Epithelial cell of proximal tubule (primary cell): Measurements from ENCODE around the gene HIC2. TPM values are rescaled to one million over a fixed set of nuclear protein-coding genes. Genes with fewer than 3 reads are reported as not detected.
"Not testable (repeated sequence)": the region's sequence is repeated elsewhere in the genome, so short reads cannot be mapped to it uniquely, and the experiment has no call there.

Source experiments
- DNase-seq: peaks from one replicate; pipeline ENCODE4 v3.0.0-alpha.2; 2011; ENCODE audit warnings: low read depth
- H3K4me3 ChIP-seq: 2 replicates; pipeline ENCODE4 v1.5.1; 2011; ENCODE audit warnings: low read depth, mild to moderate bottlenecking, low read length
- total RNA-seq: library from RNA; depleted of rRNA; stranded (reverse); fragments of >200 nt; gene quantifications from 2 replicates; pipeline ENCODE4 v1.2.3, GENCODE V29; 2015

HIC2 gene
- total RNA-seq, 1 donor from 2014 or later: 5.3 TPM

DNA sequence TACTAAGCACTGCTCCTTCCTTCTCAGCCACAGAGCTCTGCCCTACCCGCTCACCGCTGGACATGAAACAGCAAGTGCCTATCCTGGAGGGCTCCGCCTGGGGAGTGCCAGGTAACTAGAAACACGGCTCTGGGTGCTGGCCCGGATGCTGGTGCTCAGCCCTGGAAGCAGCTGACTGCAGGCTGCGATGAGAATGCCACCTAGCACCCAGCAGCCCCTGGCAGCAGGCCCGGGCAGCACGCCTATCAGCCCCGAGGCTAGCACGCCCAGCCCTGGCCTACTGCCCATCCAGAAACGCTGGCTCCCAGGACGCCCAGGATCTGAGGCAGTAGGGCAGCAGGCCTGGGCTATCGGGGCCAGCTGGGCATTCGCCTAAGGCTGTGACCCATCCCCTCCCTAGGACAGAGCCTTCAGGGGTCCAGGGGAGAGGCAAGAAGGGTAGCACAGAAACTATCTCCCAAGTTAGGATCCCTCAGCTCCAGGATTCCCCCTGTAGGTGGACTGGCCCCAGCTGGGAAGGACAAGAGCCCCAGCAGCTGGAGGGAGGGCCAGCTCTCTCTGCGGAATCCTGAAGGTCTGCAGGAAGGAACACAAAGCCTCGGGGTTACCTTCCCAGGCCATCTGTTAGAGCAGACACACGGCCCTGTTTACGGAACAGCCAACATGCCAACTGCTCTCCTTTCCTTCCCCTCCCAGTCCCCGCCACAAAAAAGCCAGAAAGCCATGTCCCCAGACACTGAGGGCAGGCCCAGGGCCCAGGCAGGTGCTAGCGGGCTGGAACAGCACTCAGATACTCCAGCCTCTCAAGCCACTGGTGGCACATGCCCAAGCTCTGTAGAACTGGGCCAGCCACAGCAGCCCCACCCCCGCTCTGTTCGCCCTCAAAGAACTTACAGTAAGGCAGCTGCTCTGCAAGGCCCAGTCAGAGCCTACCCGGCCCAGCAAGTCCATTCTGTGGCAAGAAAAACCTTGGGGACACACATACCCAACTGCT is 76.9 kb downstream of the HIC2 start:
- not testable (repeated sequence) for DNase-seq, H3K4me3 ChIP-seq

GRCh38 chr22:21497984-21498383 is 80.8 kb downstream of the HIC2 start:
- DNase-seq, H3K4me3 ChIP-seq: not testable (repeated sequence)

DNA sequence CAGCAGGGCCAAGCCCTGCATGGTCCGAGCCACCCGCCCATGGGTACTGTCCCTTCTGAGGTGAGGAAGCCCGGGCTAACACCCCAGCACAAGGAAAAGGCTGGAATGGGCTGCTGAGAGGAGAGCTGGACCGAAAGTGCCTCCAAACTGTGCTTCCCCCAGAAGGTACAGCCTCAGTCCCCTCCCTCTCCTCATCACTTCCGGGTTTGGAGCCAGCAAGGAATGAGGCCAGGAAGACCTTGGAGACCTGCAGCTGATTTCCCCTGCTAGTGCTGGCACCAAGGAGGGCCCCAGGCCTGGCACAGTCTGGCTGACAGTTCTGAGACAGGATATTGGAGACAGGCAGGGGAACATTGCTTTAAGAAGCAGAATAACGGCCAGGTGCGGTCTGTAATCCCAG is 81.3 kb downstream of the HIC2 start:
- not testable (repeated sequence) for H3K4me3 ChIP-seq, DNase-seq

- H3K4me3 ChIP-seq, DNase-seq: not testable (repeated sequence)
Observed at GRCh38 chr22:21499623-21500506, 82.7 kb downstream of the HIC2 start.

Other genes with a start within 250 kb of the HIC2 start
- gene RIMBP3B, start 33.6 kb upstream of the HIC2 start, total RNA-seq: 0.29 TPM in 1 of 2 replicates, not detected in the other
- 1.8 and 3.8 TPM in 2 replicates for gene TMEM191C, start 50.0 kb downstream of the HIC2 start, total RNA-seq
- gene RIMBP3C, start 134.1 kb downstream of the HIC2 start, total RNA-seq: 0.12 TPM in 1 of 2 replicates, not detected in the other
- 102 and 113 TPM in 2 replicates for gene UBE2L3, start 150.3 kb downstream of the HIC2 start, total RNA-seq
- gene YDJC, start 212.7 kb downstream of the HIC2 start, total RNA-seq: 123 TPM in 2 replicates
- gene CCDC116, start 215.4 kb downstream of the HIC2 start, total RNA-seq: 0.17 and 0.29 TPM in 2 replicates
- gene SDF2L1, start 224.9 kb downstream of the HIC2 start, total RNA-seq: 93.2 and 109 TPM in 2 replicates
- gene PPIL2, start 248.6 kb downstream of the HIC2 start, total RNA-seq: 25.5 and 31.0 TPM in 2 replicates